AG10803 (cell line): ENCODE measurements around the gene IL7R.
A peak's percentile ranks its signal among the peaks of the same experiment; 100 is the strongest.

Experiments
- DNase-seq: peaks from one replicate; pipeline ENCODE4 v3.0.0; 2010; ENCODE audit warnings: low read depth
- H3K4me3 ChIP-seq: 2 replicates; pipeline ENCODE4 v1.5.1; 2011; ENCODE audit warnings: mild to moderate bottlenecking, low read length, control low read depth
- TF ChIP-seq, protein P1 (sequence below): conservative IDR thresholded peaks from 2 replicates; pipeline ENCODE4 v1.5.1; 2011; ENCODE audit warnings: mild to moderate bottlenecking, low read length, control low read depth, inconsistent platforms

IL7R gene

DNA sequence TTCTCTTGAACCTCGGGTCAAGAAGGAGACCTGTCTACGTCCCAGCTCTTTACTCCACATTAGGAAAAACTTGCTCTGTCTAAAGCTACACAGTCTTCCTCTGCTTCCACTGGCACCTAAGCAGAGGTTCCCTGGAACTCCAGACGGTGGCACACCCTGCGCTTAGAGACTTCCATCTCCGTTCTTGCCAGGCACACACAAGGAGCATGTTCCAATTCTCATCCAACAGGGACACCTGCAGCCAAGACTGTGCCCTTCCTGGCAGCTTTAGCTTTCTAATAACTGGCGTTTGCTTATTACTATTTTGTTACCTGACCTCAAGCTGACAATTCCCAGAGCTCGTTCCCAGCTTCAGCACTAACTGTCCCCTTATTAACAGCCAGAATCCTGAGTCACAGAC, 65.8 kb downstream of the IL7R start:
- no peak for DNase-seq
- no peak overlapping the region for H3K4me3 ChIP-seq
- TF ChIP-seq, protein P1, sequence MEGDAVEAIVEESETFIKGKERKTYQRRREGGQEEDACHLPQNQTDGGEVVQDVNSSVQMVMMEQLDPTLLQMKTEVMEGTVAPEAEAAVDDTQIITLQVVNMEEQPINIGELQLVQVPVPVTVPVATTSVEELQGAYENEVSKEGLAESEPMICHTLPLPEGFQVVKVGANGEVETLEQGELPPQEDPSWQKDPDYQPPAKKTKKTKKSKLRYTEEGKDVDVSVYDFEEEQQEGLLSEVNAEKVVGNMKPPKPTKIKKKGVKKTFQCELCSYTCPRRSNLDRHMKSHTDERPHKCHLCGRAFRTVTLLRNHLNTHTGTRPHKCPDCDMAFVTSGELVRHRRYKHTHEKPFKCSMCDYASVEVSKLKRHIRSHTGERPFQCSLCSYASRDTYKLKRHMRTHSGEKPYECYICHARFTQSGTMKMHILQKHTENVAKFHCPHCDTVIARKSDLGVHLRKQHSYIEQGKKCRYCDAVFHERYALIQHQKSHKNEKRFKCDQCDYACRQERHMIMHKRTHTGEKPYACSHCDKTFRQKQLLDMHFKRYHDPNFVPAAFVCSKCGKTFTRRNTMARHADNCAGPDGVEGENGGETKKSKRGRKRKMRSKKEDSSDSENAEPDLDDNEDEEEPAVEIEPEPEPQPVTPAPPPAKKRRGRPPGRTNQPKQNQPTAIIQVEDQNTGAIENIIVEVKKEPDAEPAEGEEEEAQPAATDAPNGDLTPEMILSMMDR = no peak

DNA sequence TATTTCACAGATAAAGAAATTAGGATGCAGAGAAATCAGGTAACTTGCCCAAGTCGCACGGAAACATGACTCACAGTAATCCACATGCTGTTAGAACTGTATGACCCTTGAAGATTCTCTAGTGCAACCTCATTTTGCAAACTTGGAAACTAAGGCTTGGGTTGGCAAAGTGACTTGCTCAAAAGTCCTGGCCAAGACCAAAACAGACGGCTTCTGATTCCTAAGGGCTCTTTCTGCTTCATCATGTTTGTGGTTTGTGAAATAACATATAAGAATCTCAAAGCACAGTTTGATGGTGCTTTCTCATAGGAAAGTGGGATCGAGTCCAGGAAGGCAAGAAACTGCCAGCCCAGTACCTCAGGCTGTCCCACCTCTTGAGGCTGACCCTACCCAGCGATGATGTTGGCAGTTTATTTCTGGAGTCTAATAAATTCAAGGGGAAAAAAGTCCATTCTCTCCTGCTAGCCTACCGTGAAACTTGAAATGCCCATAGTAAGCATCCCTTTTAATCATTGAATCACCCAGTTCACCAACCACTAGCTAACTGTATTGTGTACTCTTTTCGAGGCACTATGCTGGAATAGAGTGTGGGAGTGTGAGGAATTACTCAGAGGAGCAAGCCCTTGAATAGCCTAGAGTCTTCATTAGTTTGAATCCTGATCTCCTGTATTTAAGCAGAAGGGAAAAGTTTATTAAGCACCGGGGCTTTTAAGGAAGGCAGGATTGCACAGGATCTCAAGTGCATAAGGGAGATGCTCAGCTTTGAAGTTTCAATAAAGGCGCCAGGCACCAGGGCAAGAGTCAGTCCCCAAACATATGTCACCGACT, 67.6 kb downstream of the IL7R start:
- TF ChIP-seq, protein P1 = no peak
- DNase-seq = peak; percentile 95
- peak overlapping the region; percentile 34 for H3K4me3 ChIP-seq

DNA sequence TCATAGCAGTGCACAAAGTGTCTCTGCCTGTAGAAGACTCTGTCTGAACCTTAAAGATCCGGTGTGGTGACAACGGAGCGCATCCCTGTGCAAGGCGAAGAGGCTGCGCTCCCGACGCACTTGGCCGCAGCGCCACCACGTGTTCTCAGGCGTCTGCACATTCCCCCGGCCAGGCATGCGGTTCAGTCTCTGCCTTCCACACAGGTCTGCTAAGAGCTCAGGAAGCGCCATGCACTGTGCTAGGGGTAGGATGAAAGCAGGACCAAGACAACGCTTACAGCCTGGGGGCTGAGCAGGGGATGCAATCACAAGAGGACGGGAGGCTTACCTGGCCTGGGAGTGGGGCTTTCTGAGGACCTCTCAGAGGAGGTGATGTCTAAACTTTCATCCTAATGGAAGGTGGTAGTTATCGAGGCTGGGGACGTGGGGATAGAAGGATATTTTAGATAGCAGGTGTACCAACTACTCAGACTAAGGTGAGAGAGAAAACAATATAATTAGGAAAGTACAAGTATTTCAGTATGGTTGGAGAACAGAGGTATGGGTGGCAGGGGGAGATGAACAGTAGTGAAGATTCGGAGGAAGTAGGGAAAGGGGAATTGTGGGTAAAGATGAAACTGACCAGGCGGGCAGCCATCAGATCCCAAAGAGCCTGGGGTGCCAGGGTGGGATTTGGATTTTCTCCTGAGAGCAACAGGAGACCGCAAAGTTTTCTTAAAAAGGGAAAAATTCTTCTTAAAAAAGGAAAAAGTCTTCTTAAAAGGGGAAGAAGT, 68.4 kb downstream of the IL7R start:
- peak; percentile 78 for DNase-seq

DNA sequence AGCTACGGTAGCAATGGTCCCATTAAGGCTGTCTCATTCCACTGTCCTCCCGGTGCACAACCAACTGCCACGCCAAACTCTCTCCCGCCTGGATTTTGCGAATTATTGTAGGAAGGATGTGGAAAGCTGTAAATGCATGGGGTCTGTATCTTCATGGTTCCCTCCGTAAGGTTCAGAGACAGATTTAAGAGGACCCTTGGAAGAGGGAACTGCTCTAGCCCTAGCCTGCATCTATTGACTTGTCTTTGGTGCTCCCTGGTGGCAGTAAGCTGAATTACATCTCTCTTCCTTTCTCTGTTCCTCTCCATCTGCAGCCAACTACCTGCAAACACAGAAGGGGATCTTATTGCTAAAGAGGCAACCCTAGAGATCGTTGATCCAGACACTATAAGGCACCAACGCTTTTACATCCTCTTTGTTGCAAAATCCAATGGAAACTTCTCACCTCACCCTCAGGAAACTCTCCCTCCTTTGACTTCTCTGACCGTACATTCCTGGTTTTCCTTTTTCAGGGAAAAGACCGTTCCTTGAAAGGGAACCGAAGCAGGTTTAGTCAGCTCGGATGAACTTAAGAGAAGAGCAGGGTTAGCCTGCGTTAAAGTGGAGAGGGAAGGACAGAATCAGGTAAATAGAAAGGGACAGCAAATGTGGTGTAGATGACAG, 69.8 kb downstream of the IL7R start:
- peak; percentile 38 for DNase-seq
- H3K4me3 ChIP-seq = peak overlapping the region; percentile 33
- TF ChIP-seq, protein P1 = peak; percentile 93

More for the DNA sequence above, 68.4 kb downstream of the IL7R start:
- H3K4me3 ChIP-seq = peak overlapping the region; percentile 34
- TF ChIP-seq, protein P1 = peak; percentile 83
